Activated CD4-positive, alpha-beta T cell treated with anti-CD3 and anti-CD28 coated beads for 4 hours (primary cell): ENCODE measurements around the gene IER3.
"Not testable (repeated sequence)": the region's sequence is repeated elsewhere in the genome, so short reads cannot be mapped to it uniquely, and the experiment has no call there.

Experiments
- DNase-seq, 2 donors: peaks; one replicate each; pipeline ENCODE4 v3.0.0-alpha.2; 2020

Gene IER3

DNA sequence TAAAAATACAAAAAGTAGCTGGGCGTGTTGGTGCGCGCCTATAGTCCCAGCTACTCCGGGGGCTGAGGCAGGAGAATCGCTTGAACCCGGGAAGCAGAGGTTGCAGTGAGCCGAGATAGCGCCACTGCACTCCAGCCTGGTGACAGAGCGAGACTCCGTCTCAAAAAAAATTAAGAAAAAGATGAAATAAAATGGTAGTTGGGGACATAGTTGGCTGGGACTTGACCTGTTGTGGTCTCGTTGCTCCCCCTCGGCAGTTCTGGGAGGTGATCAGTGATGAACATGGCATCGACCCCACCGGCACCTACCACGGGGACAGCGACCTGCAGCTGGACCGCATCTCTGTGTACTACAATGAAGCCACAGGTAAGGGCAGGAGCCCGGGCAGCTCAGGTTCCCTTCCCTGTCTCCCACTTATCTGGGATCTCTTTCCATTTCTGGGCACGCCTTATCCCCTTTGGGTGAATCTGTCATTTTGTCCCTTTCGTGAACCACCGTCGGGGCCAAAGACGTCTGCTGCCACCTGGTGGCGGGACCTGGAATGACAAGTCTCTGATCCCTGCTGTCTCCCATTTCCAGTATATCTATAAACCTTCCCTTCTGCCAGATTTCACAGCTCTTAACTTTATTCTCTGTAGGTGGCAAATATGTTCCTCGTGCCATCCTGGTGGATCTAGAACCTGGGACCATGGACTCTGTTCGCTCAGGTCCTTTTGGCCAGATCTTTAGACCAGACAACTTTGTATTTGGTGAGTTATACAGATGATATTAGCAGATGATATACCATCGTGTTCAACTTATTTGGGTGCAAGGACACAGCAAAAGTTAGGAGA is 21.9 kb downstream of the IER3 start:
- peak; percentile 77 to 86 for DNase-seq

DNA sequence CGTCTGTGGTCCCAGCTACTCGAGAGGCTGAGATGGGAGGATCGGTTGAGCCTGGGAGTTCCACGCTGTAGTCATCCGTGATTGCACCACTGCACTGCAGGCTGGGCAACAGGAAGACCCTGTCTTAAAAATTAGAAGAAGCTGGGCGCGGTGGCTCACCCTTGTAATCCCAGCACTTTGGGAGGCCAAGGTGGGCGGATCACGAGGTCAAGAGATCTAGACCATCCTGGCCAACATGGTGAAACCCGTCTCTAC is 22.4 kb downstream of the IER3 start:
- not testable (repeated sequence) for DNase-seq

DNA sequence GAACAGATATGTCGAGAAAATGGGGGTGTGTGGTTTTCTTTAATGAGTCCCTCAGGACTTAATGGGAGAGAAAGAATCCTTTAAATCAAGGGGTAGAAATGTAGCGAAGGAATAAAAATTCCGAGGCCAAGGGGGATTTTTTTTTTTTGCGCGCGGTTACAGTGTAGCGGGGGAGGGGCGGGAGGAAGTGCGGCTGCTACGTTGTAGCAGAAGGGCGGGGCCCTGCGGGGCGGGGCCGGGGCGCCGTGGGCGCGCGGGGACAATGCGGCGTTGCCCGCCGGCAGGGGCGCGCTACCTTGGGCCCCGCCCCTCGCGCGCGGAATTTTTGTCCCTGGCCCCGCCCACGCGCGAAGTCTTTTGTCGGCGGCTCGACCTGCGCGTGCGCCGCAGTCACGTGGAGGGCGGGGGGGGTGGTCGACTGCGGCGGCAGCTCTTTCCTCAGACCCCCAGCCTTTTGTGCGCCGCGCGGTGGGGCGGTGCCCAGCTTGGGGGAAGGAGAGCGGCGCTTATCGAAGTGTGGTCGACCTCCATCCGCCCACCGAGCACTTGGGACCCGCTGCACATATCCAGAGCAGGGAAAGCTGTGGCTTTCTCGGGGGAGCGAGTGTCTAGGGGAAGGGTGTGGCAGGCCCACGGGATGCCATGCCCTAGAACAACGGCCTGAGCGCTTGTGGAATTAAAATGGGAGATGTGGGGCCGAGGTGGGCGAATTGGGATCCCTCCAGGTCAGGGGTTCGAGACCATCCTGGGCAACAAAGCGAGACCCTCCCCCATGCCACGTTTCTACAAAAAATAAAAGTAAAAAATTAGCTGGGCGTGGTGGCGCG is 22.9 kb downstream of the IER3 start:
- DNase-seq: peak; percentile 98

GRCh38 chr6:30720738-30721197 is 23.6 kb downstream of the IER3 start:
- DNase-seq: peak; percentile 51 to 65

DNA sequence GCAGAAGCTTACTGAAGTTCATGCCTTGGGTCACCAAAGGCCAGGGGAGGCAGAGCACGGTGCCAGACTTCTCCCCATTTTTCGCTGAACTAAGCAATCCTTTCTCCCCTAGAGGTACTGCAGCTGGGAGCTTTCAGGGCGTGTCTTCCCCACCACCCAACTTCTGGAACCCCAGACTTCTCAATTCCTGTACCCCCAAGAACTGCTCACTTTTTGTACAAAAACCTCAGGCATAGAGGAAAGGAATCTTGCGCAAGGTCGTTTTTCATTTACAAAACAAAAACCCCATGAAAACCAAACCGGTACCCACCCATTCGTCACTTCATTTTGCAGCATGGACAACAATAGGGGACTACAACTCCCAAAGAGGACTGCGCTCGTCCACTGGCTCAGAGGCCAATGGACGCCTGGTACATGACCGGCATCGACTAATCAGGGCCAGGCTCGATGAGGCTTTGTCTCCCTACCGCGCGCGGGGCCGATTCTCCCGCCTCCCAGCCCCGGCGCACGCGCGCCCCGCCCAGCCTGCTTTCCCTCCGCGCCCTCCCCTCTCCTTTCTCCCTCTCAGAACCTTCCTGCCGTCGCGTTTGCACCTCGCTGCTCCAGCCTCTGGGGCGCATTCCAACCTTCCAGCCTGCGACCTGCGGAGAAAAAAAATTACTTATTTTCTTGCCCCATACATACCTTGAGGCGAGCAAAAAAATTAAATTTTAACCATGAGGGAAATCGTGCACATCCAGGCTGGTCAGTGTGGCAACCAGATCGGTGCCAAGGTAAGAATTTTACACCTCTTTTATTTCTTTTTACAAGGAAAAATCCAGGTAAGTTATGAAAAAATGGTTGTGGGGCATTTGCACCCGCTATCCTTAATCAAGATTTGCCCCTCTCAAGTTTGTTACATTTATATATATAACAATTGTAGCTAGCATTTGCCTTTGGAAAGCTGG is 24.3 kb downstream of the IER3 start, which contains the start of gene TUBB:
Gene TUBB (plus strand): TSS at position 562 of the 947 bp plus-strand sequence. CDS start 155 bp downstream, at position 717.
- peak; percentile 92 to 94 for DNase-seq

DNA sequence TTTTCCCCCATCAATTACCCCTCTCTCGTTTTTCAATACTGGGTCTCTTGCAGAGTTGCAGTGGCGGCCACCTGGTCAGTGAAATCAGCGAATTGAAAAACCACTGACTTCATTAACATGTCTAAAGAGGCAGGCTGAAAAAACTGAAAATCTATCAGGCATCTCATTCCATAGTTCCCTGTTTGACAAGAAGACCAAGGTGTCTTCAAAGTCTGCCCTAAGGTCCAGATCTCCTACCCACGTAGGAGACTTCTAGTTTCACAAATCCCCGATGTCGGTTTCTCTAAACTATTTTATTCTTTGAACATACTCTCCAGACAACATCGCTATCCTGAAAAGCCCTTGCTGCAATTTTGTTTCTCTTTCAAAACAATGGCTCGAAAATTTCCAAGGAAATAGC is 25.0 kb downstream of the IER3 start:
- no peak for DNase-seq

- DNase-seq: not testable (repeated sequence)
Observed at GRCh38 chr6:30717845-30718720, 26.3 kb downstream of the IER3 start.

GRCh38 chr6:30717129-30717844 is 27.1 kb downstream of the IER3 start, which contains the start of gene MDC1:
Gene MDC1, minus strand, starts transcription at chr6:30717281. Its CDS starts 2,106 bp downstream, at chr6:30715175.
- DNase-seq: peak; percentile 98 to 99

- no peak for DNase-seq
Observed at GRCh38 chr6:30716879-30717128, 27.5 kb downstream of the IER3 start.

GRCh38 chr6:30714263-30714662 is 30.1 kb downstream of the IER3 start:
- no peak for DNase-seq

DNA sequence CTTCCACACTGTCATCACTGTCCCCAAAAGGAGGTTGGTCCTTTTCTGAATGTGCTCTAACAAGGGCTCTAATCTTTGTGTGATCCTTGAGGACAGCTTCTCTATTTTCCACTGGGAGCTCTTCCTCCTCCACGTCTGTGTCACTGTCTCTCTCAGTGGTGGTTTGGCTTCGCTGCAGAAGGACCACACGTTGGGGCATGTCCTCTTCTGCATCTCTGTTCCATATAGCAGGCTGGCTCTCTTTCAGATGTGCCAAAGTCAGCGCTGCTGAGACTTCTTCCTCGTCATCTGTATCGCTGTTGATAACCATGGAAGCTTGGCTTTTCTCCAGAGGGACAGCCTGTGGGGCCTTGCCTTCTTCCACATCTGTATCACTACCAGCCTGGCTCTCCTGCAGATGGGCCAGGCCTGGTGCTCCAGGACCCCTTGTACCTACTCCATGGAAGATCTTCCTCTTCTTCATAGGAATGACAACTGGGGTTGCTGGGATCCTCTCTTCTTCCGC is 31.9 kb downstream of the IER3 start:
- DNase-seq: no peak

DNA sequence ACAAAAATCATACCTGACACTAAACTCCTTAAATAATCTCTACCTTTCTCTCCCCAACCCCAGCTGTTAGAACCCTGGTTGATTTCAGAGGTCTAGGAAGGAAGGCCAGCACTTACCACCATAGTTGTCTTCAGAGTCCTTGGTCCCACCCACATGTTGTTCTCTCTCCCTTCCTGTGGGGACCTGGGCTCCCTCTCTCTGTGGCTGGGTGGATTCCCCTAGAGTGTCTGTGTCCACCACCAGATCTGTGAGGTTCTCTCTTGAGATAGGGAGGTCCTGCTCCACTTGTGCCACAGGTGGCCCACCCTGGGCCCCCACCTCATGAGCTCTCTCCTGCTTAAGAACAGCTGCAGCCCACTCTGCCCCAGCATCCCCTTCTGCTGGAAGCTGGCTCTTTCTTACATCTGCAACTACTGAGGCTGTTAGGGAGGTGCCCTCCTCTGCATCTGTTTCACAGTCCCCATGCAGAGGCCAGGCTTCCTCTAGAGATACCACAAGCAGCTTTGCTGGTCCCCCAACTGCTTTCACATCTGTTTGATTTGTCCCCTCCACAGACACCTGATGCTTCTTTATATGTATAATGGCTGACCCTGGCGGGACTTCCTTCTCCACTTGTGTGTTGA is 32.5 kb downstream of the IER3 start:
- no peak for DNase-seq

DNA sequence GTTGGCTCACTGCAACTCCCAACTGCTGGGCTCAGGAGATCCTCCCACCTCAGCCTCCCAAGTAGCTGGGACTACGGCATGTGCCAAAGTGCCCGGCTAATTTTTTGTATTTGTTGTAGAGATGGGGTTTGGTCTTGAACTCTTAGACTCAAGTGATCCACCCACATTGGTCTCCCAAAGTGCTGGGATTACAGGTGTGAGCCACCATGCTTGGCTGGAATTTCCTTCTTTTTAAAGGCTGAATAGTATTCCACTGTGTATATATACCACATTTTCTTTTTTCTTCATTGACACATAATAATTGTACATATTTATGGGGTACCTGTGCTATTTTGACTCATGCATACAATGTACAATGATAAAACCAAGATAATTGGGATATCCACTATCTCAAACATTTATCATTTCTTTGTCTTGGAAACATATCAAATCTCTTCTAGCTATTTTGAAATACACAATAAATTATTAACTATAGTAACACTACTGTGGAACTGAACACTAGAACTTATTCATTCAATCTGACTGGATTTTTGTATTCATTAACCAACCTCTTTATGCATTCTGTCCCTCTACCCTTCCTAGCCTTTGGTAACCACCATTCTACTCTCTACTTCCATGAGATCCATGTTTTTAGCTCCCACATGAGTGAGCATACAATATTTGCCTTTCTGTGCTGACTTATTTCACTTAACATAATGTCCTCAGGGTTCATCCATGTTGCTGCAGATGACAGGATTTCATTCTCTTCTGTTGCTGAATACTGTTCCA is 35.1 kb downstream of the IER3 start:
- no peak for DNase-seq

DNA sequence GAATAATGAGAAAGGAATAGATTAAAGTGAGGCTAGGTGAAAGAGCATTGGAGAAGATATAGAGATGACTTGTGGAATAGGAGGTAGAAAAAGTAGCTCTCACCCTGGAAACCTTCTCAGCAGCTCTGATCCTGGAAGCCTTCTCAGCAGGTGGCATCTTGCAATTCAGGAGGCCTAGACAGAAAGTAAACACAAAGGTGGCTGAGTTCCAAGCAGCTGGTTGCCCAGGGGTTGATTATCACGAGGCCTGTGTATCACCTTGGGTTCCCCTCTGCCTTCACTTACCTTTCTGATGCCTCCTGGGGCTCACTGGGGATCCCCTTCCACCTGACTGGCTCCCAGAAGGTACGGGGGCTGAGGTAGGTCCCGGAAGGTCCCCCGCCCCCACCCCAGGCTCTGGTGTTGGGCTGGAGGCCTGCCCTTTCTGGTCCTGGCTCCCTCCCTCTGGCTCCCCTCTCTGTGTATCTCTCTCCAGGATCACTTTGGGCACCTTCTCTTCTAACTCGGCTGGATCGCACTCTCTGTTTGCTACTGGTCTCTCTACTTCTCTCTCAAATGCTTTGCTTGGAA is 37.0 kb downstream of the IER3 start:
- DNase-seq: no peak

- no peak for DNase-seq
Observed at GRCh38 chr6:30705620-30706019, 38.7 kb downstream of the IER3 start.

DNA sequence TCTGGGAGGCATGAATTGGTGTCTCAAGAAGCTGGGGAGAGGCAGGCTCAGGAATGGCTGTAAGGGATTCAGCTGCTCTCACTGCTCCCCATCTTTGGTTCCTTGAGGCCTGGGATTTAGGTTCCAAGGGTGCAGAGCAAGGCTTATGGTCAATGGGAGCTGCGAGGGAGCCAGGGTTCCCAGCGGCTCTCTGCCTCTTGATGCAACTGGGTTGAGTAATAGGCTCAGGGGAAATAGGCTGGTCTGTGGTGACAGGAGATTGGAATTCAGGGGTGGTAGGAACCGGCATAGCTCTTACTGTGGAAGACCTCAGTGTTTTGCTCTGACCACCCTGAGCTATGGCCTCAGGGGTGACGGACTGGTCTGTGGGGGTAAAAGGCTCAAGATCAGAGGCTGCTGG is 40.5 kb downstream of the IER3 start:
- no peak for DNase-seq

DNA sequence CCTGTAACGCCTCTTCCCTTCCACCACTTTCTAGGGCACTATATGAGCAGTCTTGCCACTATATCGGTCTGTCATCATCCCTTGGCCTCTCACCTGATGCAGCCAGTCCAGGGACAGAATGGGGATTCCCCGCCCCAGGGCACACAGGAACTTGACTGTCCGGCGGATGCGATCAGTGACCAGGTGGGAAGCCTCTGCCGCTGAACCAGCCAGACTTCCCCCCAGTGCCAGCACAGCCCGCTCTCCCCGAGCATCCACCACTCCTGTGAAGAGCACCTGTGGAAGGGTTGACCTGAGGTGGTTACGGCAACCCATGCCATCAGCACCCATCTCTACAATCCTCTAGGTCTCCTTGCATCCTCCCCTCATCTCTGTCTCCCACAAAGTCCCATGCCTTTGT is 41.3 kb downstream of the IER3 start:
- DNase-seq: no peak

GRCh38 chr6:30700340-30700739 is 44.0 kb downstream of the IER3 start:
- no peak for DNase-seq

DNA sequence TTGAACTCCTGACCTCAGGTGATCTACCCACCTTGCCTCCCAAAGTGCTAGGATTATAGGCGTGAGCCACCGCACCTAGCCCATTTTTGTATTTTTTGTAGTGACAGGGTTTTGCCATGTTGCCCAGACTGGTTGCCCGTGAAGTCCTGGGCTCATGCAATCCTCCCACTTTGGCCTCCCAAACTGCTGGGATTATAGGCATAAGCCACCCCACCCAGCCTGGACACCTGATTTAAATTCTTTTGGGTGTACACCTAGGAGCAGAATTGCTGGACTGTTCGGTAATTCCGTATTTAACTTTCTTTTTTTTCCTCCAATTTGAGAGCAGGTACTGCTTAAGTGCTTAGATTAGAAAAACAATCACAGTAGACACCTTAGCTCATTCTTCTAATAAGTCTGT is 47.9 kb downstream of the IER3 start:
- DNase-seq: no peak
